ENCODE results near the gene MAP3K7CL.

- TF ChIP-seq HDGF (IDR thresholded peaks at IDR 0.05; ENCODE audit: borderline replicate concordance) (no peak), L3MBTL2 (conservative IDR thresholded peaks at IDR 0.05) (no peak), ARNT (IDR thresholded peaks at IDR 0.05) (no peak), FOXM1 (IDR thresholded peaks at IDR 0.05; ENCODE audit: borderline replicate concordance) (no peak), LEF1 (IDR thresholded peaks at IDR 0.05; ENCODE audit: borderline replicate concordance) (no peak), SP1 (IDR thresholded peaks at IDR 0.05) (no peak)
Measured at GRCh38 chr21:29082046-29082815, 48.2 kb upstream of the MAP3K7CL start.

Measured in HEK293T (cell line).